KOPT-K1 (cell line): ENCODE results near the gene EEFSEC.

Experiments used
- H3K27ac ChIP-seq: fragments of 200-600 bp; sonication (generic); 2 replicates; pipeline ENCODE4 v1.5.1; 2016; ENCODE audit warnings: antibody characterized with exemption, mild to moderate bottlenecking, low read depth, low read length; ENCODE audit not compliant: poor library complexity, severe bottlenecking
- H3K36me3 ChIP-seq: fragments of 200-600 bp; sonication (generic); 2 replicates; pipeline ENCODE4 v1.5.1; 2017; ENCODE audit warnings: antibody characterized with exemption, mild to moderate bottlenecking, low read length, moderate library complexity; ENCODE audit not compliant: insufficient read depth
- H3K9me3 ChIP-seq: fragments of 200-600 bp; sonication (generic); 2 replicates; pipeline ENCODE4 v1.5.1; 2017; ENCODE audit warnings: antibody characterized with exemption, low read length, mild to moderate bottlenecking; ENCODE audit not compliant: insufficient read depth, poor library complexity, severe bottlenecking

EEFSEC gene

GRCh38 chr3:128364808-128365360 lies 211.6 kb downstream of the EEFSEC start:
- H3K9me3 ChIP-seq, result no peaks in the 10 kb centered on the region
- no peak overlapping the region for H3K27ac ChIP-seq
- peaks cover 14% of the 10 kb centered on the region; the same call in 1 of the 2 replicates for H3K36me3 ChIP-seq

DNA sequence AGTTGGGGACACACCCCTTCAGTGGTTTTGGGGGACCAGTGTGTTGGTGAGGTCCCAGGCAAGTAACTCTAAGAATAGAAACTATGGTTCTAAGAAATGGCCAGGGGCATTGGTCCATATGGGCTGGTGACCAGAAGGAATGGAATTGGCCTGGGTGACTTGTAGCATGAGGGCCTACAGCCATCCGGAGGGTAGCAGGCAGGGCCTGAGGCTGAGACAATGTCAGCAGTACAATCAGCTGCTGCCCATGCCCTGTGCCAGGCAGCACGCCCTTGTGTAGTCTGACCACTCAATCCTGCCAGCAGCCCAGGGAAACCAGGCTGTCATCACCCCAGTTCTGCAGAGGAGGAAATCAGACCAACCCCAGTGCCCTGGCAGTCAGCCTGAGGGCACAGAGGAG lies 212.9 kb downstream of the EEFSEC start:
- Histone ChIP-seq H3K9me3 (no peaks in the 10 kb centered on the region), H3K27ac (no peak overlapping the region), H3K36me3 (peaks cover 14% of the 10 kb centered on the region; the same call in 1 of the 2 replicates)

GRCh38 chr3:128366652-128367051 lies 213.4 kb downstream of the EEFSEC start:
- Histone ChIP-seq H3K36me3 (peaks cover 14% of the 10 kb centered on the region; the same call in 1 of the 2 replicates), H3K9me3 (no peaks in the 10 kb centered on the region), H3K27ac (no peak overlapping the region)

DNA sequence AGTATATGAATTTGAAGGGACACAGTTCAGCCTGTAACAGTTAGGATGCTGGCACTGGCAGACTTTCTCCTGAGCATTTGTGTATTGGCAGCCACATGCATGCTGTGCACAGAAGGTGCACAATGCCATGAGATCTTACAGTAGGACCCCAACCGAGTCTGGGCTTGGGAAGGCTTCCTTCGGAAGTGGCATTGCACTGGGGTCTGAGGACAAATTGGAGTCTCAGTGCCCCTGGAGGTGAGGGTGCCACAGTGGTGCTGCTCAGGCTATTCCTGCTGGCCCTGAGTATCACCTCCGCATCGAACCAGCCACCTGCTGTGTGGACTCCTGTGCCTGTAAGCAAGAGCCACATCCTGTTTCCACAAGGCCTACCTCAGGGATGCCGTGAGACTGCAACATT lies 213.9 kb downstream of the EEFSEC start:
- H3K9me3 ChIP-seq, result no peaks in the 10 kb centered on the region
- H3K27ac ChIP-seq, result no peak overlapping the region
- peaks cover 14% of the 10 kb centered on the region; the same call in 1 of the 2 replicates for H3K36me3 ChIP-seq

DNA sequence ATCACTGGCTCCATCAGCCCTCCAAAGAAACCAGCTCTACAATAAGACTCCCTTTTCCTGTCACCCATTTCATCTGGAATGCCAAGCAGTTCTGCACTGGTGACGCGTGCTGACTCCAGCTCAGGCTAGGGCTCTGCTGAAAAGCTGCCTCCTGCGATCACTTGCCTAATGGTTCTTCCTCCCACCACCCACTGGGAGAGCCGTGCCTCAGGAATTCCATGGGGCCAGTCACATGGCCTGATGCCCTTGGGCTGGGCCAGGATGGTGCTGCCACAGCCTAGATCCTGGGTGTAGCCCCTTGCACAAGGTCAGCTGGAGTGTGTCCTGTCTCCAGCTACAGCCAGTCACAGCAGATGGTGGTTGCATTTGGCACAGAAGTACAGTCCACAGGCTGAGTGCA lies 214.5 kb downstream of the EEFSEC start:
- Histone ChIP-seq H3K27ac (no peak overlapping the region), H3K36me3 (peaks cover 14% of the 10 kb centered on the region; the same call in 1 of the 2 replicates), H3K9me3 (no peaks in the 10 kb centered on the region)

DNA sequence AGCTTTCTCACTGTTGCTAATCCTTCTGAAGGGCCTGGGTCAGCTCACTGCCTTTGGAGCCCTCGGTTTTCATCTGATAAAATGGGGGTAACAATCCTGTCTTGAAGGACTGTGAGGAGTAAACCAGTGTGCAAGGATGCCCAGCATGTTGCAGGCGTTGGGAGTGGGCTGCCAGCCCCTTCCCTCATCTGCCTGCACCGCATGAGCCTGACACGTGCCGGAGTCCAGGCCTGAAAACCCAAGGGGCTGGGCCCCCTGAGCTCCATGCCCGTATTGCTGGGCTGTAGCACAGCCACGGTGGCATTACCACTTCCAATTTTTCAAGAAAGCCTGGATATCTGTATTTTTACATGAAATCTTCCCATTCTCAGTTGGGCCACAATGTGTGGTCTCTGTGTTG lies 215.3 kb downstream of the EEFSEC start:
- peaks cover 14% of the 10 kb centered on the region; the same call in 1 of the 2 replicates for H3K36me3 ChIP-seq
- H3K27ac ChIP-seq, result no peak overlapping the region
- H3K9me3 ChIP-seq, result no peaks in the 10 kb centered on the region

DNA sequence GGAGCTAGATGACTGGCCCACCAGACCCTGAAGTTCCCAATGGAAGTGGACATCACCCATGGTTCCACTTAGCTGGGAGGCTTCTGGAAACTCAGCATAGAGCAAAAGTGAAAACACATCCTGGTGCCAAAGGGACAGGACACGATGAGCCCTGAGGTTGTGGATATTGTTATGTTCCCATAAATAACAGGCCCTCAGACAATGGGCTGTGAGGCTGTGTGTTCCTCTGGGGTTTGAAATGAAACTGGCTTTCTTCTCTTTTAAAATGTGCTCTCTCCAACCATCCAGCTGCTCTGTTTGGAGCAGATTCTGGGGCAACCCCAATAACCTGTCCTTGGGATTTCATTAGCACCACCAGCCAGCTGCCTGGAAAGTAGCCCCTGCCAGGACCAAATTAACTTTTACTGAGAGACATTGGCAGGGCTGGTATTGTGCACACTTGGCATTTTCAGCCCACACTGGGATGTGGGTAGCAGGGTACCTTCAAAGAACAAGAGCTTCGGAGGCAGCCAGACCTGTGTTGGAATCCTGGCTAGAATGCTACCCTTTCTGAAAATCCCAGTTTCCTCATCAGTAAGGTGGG lies 215.9 kb downstream of the EEFSEC start:
- peaks cover 14% of the 10 kb centered on the region; the same call in 1 of the 2 replicates for H3K36me3 ChIP-seq
- no peak overlapping the region for H3K27ac ChIP-seq
- H3K9me3 ChIP-seq, result no peaks in the 10 kb centered on the region

DNA sequence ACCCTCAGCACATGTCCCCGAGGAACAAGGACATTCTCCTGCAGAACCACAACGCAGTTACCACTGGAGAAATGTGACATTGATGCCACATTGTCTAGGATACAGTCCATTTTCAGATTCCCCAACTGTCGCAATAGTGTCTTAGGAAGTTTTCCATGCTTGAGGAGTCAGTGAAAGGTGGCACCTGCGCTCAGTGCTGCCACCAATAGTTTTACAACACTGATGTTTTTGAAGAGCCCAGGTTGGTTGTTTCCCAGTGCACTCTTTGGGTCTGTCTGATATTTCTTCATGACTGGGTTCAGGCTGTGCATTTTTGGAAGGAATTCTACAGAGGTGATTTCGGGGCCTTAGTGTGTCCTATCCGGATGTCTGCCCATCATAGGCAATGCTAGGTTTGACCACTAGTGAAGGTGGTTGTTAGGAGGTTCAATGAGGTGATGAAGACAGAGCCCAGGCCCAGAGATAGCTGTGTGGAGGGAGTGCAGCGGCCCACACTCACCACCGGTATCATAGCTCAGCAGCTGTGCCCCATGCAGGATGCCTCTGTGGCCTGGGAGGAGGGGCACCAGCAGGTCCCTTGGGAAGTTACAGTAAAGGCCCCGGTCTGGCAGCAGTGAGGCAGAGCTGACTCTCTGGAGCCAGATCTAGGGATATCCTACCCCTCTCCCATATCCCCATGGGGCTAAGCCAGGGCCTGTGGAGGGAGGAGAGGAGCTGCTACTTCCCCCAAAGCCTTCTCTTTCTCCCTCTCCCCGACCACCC lies 216.8 kb downstream of the EEFSEC start:
- Histone ChIP-seq H3K9me3 (no peaks in the 10 kb centered on the region), H3K36me3 (peaks cover 11% of the 10 kb centered on the region; the same call in 1 of the 2 replicates), H3K27ac (no peak overlapping the region)

DNA sequence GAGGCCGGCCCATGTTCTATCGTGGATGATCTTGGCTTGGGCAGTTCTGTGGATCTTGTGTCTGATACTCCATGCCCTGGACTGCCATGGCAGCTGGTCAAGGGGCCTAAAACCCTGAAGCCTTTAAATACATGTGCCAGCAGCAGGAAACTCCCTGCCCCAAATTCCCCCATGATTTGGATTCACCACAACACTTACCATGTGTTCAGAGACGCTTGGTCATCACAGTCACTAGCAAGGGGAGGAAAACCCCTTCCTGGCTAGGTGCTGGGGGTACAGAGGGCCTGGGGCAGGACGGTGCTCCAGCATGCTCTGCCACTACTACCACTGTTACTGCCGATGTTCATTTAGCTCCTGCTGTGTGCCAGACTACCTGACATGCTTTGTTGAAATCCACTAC lies 219.0 kb downstream of the EEFSEC start:
- Histone ChIP-seq H3K27ac (no peak overlapping the region), H3K36me3 (peaks cover 10% of the 10 kb centered on the region; the same call in 1 of the 2 replicates), H3K9me3 (no peaks in the 10 kb centered on the region)

DNA sequence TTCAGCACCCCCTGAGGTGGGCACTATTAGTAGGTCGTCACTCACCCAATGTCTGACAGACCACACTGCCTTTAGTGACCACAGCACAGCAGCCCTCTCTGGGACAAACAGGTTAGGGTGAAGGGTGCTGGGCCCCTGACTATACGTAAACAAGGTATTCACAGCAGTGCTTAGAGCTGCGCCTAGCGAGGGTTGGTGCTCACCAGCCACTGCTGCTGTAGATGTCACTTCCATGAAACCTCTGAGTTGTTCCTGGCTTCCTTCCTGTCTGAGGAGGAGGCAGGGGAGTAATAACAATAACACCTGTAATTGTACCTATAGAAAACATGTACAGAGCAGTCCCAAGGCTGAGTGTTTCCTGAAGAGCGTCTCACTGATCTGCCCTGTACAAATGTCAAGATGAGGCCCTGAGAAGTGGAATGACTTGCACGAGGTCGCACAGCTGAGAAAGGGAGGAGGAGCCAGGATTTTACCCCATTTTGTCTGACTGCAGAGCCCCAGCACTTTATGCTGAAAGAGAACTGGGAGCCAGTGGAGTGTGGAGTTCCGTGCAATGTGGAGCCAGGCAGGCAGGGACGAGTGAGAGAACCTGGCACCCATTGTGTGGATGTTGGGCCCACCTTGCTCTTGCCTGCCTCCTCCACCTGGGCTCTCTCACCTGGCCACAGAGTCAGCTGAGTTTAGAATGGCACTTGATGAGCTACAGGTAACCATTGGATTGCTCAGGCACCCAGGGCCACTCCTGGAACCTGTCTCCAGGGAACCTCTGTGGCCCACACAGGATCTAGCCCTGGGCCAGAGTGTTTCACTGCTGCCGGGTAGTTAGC lies 219.6 kb downstream of the EEFSEC start:
- Histone ChIP-seq H3K9me3 (no peaks in the 10 kb centered on the region), H3K36me3 (peaks cover 4% of the 10 kb centered on the region; the same call in 1 of the 2 replicates), H3K27ac (no peak overlapping the region)

DNA sequence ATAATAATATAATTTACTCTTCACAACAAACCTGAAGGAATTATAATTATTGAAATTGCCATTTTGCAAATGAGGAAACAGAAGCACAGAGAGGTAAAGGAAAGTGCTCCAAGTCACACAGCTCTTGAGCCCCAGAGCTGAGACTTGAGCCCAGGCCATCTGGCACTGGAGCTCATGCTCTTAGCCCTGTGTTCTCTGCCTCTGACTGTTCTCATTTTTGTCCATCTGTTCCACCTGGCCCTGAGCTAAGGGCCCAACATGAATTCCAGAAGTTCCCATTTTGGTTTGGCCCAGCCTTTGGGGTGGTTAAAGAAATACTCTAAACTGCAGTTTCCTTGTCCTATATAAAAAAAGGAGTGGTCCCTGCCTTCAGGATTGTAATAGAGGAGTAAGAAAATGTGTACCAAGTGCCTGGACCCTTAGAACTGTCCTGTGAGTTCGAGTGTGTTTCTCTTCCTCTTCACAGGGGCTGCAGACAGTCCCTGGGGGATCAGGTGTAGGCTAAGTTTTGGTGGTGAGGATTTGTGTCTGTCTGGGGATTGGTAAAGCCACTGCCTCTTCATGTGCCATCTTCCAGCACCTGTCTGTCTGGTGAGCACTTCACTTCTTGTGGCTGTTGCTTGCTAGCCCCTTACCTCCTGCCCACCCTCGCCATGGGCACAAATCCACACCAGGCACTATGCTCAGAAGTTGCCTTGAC lies 221.6 kb downstream of the EEFSEC start:
- no peaks in the 10 kb centered on the region for H3K9me3 ChIP-seq
- H3K27ac ChIP-seq, result no peak overlapping the region
- peaks cover 5% of the 10 kb centered on the region; the same call in 1 of the 2 replicates for H3K36me3 ChIP-seq

GRCh38 chr3:128376516-128376915 lies 223.2 kb downstream of the EEFSEC start:
- Histone ChIP-seq H3K9me3 (no peaks in the 10 kb centered on the region), H3K36me3 (peaks cover 5% of the 10 kb centered on the region; the same call in 1 of the 2 replicates), H3K27ac (no peak overlapping the region)

DNA sequence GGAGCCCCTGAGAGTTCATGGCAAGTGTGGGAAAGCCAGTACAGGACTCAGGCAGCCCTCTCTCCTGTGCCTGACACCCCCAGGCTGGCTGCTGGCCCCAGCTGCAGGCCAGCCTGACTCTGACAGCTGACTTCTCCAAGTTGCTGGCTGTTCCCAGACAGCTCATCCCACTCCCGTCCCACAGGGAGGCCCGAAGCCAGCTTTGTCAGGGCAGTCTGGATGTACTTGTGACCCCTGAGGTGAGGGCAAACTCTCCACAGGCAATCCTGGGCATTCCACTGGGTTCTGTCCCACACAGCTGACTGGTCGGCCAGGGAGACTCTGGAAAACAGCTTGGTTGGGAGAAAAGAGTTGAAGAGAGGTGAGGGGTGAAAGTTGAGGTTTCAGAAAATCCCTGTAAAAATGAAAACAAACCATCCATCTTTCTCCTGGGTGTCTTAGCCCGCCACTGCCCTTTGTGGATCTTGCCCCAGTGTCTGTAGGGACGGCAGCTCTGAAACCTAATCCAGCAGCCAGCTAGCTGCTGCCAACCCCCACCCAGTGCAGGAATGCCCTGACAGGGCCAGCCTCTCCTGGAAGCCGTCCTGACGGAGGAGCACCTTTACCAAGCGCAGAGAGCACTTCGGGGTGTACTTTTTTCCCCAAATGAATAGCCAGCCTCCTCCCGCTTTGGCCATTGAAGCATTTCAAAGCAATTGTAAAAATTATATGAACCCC lies 225.5 kb downstream of the EEFSEC start:
- H3K36me3 ChIP-seq, result peaks cover 5% of the 10 kb centered on the region; the same call in 1 of the 2 replicates
- H3K9me3 ChIP-seq, result no peaks in the 10 kb centered on the region
- H3K27ac ChIP-seq, result no peak overlapping the region
